GM18519 (cell line): Measurements from ENCODE around the gene ITPRID2.
"Not testable (repeated sequence)": the region's sequence is repeated elsewhere in the genome, so short reads cannot be mapped to it uniquely, and the experiment has no call there.

Experiments
- ATAC-seq: cut with Tn5 transposase; IDR thresholded peaks from one replicate; pipeline ENCODE4 v1.9.1; 2021; ENCODE audit warnings: mild to moderate bottlenecking, moderate library complexity; ENCODE audit not compliant: unreplicated experiment, low FRiP score

Gene ITPRID2

GRCh38 chr2:181955866-181956265 lies 64.3 kb downstream of the ITPRID2 start:
- ATAC-seq: not testable (repeated sequence)

- no peak for ATAC-seq
These were observed 66.1 kb downstream of the ITPRID2 start for GRCh38 chr2:181957668-181958067.

GRCh38 chr2:181958726-181959125 lies 67.2 kb downstream of the ITPRID2 start:
- no peak for ATAC-seq

- no peak for ATAC-seq
These were observed 68.0 kb downstream of the ITPRID2 start for GRCh38 chr2:181959508-181959907.

- ATAC-seq: not testable (repeated sequence)
These were observed 69.6 kb downstream of the ITPRID2 start for GRCh38 chr2:181961167-181961566.

- no peak for ATAC-seq
These were observed 70.6 kb downstream of the ITPRID2 start for GRCh38 chr2:181962142-181962541.

GRCh38 chr2:181970160-181970794 lies 78.7 kb downstream of the ITPRID2 start:
- no peak for ATAC-seq

GRCh38 chr2:181971032-181971431 lies 79.5 kb downstream of the ITPRID2 start:
- ATAC-seq: no peak

GRCh38 chr2:181972431-181973170 lies 81.1 kb downstream of the ITPRID2 start:
- no peak for ATAC-seq

- no peak for ATAC-seq
These were observed 81.7 kb downstream of the ITPRID2 start for GRCh38 chr2:181973171-181973783.

- no peak for ATAC-seq
These were observed 86.3 kb downstream of the ITPRID2 start for GRCh38 chr2:181977661-181978350.

- ATAC-seq: no peak
These were observed 87.0 kb downstream of the ITPRID2 start for GRCh38 chr2:181978351-181979150.
